HEK293 (cell line): Measurements from ENCODE around the gene DGKQ.

Source experiments
- CTCF ChIA-PET: fragments of 350-600 bp; formaldehyde crosslinking; extraction: SDS; loops from one replicate; lab custom pipeline; 2021; ENCODE audit warnings: antibody characterized with exemption; lab: Yijun Ruan, JAX
- POLR2A ChIA-PET: fragments of 300-600 bp; formaldehyde crosslinking; extraction: SDS; loops from one replicate; lab custom pipeline; 2020; ENCODE audit warnings: antibody characterized with exemption, inconsistent platforms; lab: Yijun Ruan, JAX
- H3K27ac ChIP-seq: fragments of 200-500 bp; sonication (Bioruptor generic); 2 replicates; pipeline ENCODE4 v1.5.1; 2014; ENCODE audit warnings: low read depth, low read length, control low read depth, inconsistent platforms; ENCODE audit errors: extremely low read depth
- H3K36me3 ChIP-seq, 2 experiments: fragments of 200-500 bp in 1 of 2; sonication (Bioruptor generic) in 1 of 2; 1 replicate in 1 of 2; 2 replicates in 1 of 2; pipeline ENCODE4 v1.5.1; 2014 to 2017; ENCODE audit warnings: inconsistent platforms in 2 of 2, low read length in 2 of 2; ENCODE audit not compliant: control insufficient read depth in 2 of 2, insufficient read depth in 1 of 2
- H3K4me1 ChIP-seq: fragments of 200-500 bp; sonication (Bioruptor generic); 2 replicates; pipeline ENCODE4 v1.5.1; 2014; ENCODE audit warnings: mild to moderate bottlenecking, low read length, inconsistent platforms; ENCODE audit not compliant: control insufficient read depth, insufficient read depth
- H3K4me3 ChIP-seq: 2 replicates; pipeline ENCODE4 v1.5.1; 2011; ENCODE audit warnings: low read depth, mild to moderate bottlenecking, control low read depth, low read length, moderate library complexity
- H3K9me3 ChIP-seq: fragments of 200-500 bp; sonication (Bioruptor generic); 2 replicates; pipeline ENCODE4 v1.5.1; 2014; ENCODE audit warnings: low read depth, low read length, inconsistent platforms; ENCODE audit not compliant: control insufficient read depth, insufficient read depth
- GFI1B ChIP-seq: fragments of 450-650 bp; formaldehyde crosslinking; IDR thresholded peaks from 2 replicates; pipeline ENCODE4 v1.5.1; 2016; ENCODE audit warnings: missing biosample characterization, missing genetic modification characterization
- SCRT1 ChIP-seq: fragments of 450-650 bp; formaldehyde crosslinking; IDR thresholded peaks from 2 replicates; pipeline ENCODE4 v1.5.1; 2016; ENCODE audit warnings: missing biosample characterization, missing genetic modification characterization, borderline replicate concordance
- ZNF112 ChIP-seq: fragments of 450-650 bp; formaldehyde crosslinking; IDR thresholded peaks from 2 replicates; pipeline ENCODE4 v1.5.0; 2017; ENCODE audit warnings: missing biosample characterization, missing genetic modification characterization
- ZNF121 ChIP-seq: fragments of 450-650 bp; formaldehyde crosslinking; IDR thresholded peaks from 2 replicates; pipeline ENCODE4 v1.5.1; 2016; ENCODE audit warnings: missing biosample characterization, missing genetic modification characterization
- ZNF16 ChIP-seq: fragments of 450-650 bp; formaldehyde crosslinking; IDR thresholded peaks from 2 replicates; pipeline ENCODE4 v1.5.1; 2016; ENCODE audit warnings: low read depth, missing biosample characterization, missing genetic modification characterization
- ZNF350 ChIP-seq: fragments of 450-650 bp; formaldehyde crosslinking; IDR thresholded peaks from 2 replicates; pipeline ENCODE4 v1.5.0; 2017; ENCODE audit warnings: missing biosample characterization, mild to moderate bottlenecking, missing genetic modification characterization
- ZNF366 ChIP-seq: fragments of 450-650 bp; formaldehyde crosslinking; conservative IDR thresholded peaks from 2 replicates; pipeline ENCODE4 v1.5.1; 2016; ENCODE audit warnings: missing biosample characterization, missing genetic modification characterization
- ZNF530 ChIP-seq: fragments of 450-650 bp; formaldehyde crosslinking; IDR thresholded peaks from 2 replicates; pipeline ENCODE4 v1.5.1; 2016; ENCODE audit warnings: low read depth, missing biosample characterization, missing genetic modification characterization
- ZNF626 ChIP-seq: fragments of 450-650 bp; sonication (Bioruptor Pico); formaldehyde crosslinking; IDR thresholded peaks from 2 replicates; pipeline ENCODE4 v1.5.1; 2018; ENCODE audit warnings: missing biosample characterization, missing genetic modification characterization, inconsistent platforms
- ZNF792 ChIP-seq: fragments of 450-650 bp; formaldehyde crosslinking; IDR thresholded peaks from 2 replicates; pipeline ENCODE4 v1.5.1; 2016; ENCODE audit warnings: missing biosample characterization, missing genetic modification characterization
- TF ChIP-seq, protein P1 (sequence below): fragments of 450-650 bp; formaldehyde crosslinking; IDR thresholded peaks from 2 replicates; pipeline ENCODE4 v1.5.1; 2016; ENCODE audit warnings: missing biosample characterization, missing genetic modification characterization
- TF ChIP-seq, protein P2 (sequence below): fragments of 450-650 bp; formaldehyde crosslinking; IDR thresholded peaks from 2 replicates; pipeline ENCODE4 v1.5.1; 2017; ENCODE audit warnings: missing biosample characterization, missing genetic modification characterization
- TF ChIP-seq, protein P3 (sequence below): fragments of 450-650 bp; formaldehyde crosslinking; IDR thresholded peaks from 2 replicates; pipeline ENCODE4 v1.5.1; 2016; ENCODE audit warnings: missing biosample characterization, missing genetic modification characterization
- TF ChIP-seq, protein P4 (sequence below): fragments of 450-650 bp; formaldehyde crosslinking; IDR thresholded peaks from 2 replicates; pipeline ENCODE4 v1.5.1; 2016; ENCODE audit warnings: missing biosample characterization, missing genetic modification characterization
- TF ChIP-seq, protein P5 (sequence below): fragments of 450-650 bp; formaldehyde crosslinking; IDR thresholded peaks from 2 replicates; pipeline ENCODE4 v1.5.1; 2016; ENCODE audit warnings: missing biosample characterization, missing genetic modification characterization, borderline replicate concordance

The DGKQ gene

DNA sequence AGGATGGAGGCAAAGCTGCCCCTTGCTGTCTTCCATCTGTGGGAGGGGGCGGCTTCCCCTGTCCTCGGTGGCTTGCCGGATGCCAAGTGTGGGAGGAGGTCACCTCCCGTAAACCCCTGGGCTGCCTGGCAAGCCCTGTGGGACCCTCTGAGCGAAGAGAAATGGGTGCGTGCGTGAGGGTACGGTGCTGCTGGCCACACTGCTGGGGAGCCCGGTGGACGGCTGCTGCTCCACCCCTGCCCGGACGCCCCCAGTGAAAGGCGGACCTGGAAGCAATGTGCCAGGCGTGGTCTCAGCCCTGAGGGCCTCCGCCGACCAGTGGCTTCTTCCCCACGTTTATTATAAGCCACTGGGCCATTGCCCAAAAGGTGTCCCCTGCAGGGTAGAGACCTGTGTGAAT is 8.9 kb upstream of the DGKQ start:
- Histone ChIP-seq H3K4me3 (no peak overlapping the region), H3K27ac (no peak overlapping the region), H3K36me3 (no peaks in the 10 kb centered on the region)
- TF ChIP-seq GFI1B (tag by site-specific recombination), result no peak
- TF ChIP-seq, protein P1, sequence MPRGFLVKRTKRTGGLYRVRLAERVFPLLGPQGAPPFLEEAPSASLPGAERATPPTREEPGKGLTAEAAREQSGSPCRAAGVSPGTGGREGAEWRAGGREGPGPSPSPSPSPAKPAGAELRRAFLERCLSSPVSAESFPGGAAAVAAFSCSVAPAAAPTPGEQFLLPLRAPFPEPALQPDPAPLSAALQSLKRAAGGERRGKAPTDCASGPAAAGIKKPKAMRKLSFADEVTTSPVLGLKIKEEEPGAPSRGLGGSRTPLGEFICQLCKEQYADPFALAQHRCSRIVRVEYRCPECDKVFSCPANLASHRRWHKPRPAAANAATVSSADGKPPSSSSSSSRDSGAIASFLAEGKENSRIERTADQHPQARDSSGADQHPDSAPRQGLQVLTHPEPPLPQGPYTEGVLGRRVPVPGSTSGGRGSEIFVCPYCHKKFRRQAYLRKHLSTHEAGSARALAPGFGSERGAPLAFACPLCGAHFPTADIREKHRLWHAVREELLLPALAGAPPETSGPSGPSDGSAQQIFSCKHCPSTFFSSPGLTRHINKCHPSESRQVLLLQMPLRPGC (tag by site-specific recombination), result no peak
- TF ChIP-seq, protein P2, sequence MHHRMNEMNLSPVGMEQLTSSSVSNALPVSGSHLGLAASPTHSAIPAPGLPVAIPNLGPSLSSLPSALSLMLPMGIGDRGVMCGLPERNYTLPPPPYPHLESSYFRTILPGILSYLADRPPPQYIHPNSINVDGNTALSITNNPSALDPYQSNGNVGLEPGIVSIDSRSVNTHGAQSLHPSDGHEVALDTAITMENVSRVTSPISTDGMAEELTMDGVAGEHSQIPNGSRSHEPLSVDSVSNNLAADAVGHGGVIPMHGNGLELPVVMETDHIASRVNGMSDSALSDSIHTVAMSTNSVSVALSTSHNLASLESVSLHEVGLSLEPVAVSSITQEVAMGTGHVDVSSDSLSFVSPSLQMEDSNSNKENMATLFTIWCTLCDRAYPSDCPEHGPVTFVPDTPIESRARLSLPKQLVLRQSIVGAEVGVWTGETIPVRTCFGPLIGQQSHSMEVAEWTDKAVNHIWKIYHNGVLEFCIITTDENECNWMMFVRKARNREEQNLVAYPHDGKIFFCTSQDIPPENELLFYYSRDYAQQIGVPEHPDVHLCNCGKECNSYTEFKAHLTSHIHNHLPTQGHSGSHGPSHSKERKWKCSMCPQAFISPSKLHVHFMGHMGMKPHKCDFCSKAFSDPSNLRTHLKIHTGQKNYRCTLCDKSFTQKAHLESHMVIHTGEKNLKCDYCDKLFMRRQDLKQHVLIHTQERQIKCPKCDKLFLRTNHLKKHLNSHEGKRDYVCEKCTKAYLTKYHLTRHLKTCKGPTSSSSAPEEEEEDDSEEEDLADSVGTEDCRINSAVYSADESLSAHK, result no peak
- TF ChIP-seq ZNF366 (tag by site-specific recombination), result no peak
- TF ChIP-seq ZNF530 (tag by site-specific recombination), result no peak
- no peak for TF ChIP-seq ZNF792 (tag by site-specific recombination)
- TF ChIP-seq, protein P3, sequence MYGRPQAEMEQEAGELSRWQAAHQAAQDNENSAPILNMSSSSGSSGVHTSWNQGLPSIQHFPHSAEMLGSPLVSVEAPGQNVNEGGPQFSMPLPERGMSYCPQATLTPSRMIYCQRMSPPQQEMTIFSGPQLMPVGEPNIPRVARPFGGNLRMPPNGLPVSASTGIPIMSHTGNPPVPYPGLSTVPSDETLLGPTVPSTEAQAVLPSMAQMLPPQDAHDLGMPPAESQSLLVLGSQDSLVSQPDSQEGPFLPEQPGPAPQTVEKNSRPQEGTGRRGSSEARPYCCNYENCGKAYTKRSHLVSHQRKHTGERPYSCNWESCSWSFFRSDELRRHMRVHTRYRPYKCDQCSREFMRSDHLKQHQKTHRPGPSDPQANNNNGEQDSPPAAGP (tag by site-specific recombination), result no peak
- TF ChIP-seq, protein P4, sequence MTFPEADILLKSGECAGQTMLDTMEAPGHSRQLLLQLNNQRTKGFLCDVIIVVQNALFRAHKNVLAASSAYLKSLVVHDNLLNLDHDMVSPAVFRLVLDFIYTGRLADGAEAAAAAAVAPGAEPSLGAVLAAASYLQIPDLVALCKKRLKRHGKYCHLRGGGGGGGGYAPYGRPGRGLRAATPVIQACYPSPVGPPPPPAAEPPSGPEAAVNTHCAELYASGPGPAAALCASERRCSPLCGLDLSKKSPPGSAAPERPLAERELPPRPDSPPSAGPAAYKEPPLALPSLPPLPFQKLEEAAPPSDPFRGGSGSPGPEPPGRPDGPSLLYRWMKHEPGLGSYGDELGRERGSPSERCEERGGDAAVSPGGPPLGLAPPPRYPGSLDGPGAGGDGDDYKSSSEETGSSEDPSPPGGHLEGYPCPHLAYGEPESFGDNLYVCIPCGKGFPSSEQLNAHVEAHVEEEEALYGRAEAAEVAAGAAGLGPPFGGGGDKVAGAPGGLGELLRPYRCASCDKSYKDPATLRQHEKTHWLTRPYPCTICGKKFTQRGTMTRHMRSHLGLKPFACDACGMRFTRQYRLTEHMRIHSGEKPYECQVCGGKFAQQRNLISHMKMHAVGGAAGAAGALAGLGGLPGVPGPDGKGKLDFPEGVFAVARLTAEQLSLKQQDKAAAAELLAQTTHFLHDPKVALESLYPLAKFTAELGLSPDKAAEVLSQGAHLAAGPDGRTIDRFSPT (tag by site-specific recombination), result no peak
- TF ChIP-seq, protein P5, sequence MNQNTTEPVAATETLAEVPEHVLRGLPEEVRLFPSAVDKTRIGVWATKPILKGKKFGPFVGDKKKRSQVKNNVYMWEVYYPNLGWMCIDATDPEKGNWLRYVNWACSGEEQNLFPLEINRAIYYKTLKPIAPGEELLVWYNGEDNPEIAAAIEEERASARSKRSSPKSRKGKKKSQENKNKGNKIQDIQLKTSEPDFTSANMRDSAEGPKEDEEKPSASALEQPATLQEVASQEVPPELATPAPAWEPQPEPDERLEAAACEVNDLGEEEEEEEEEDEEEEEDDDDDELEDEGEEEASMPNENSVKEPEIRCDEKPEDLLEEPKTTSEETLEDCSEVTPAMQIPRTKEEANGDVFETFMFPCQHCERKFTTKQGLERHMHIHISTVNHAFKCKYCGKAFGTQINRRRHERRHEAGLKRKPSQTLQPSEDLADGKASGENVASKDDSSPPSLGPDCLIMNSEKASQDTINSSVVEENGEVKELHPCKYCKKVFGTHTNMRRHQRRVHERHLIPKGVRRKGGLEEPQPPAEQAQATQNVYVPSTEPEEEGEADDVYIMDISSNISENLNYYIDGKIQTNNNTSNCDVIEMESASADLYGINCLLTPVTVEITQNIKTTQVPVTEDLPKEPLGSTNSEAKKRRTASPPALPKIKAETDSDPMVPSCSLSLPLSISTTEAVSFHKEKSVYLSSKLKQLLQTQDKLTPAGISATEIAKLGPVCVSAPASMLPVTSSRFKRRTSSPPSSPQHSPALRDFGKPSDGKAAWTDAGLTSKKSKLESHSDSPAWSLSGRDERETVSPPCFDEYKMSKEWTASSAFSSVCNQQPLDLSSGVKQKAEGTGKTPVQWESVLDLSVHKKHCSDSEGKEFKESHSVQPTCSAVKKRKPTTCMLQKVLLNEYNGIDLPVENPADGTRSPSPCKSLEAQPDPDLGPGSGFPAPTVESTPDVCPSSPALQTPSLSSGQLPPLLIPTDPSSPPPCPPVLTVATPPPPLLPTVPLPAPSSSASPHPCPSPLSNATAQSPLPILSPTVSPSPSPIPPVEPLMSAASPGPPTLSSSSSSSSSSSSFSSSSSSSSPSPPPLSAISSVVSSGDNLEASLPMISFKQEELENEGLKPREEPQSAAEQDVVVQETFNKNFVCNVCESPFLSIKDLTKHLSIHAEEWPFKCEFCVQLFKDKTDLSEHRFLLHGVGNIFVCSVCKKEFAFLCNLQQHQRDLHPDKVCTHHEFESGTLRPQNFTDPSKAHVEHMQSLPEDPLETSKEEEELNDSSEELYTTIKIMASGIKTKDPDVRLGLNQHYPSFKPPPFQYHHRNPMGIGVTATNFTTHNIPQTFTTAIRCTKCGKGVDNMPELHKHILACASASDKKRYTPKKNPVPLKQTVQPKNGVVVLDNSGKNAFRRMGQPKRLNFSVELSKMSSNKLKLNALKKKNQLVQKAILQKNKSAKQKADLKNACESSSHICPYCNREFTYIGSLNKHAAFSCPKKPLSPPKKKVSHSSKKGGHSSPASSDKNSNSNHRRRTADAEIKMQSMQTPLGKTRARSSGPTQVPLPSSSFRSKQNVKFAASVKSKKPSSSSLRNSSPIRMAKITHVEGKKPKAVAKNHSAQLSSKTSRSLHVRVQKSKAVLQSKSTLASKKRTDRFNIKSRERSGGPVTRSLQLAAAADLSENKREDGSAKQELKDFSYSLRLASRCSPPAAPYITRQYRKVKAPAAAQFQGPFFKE, result no peak
- no peak for TF ChIP-seq ZNF112 (tag by site-specific recombination)
- TF ChIP-seq ZNF121, result no peak
- no peak for TF ChIP-seq SCRT1
- TF ChIP-seq ZNF350 (tag by site-specific recombination), result no peak
- no peak for TF ChIP-seq ZNF16 (tag by site-specific recombination)
- TF ChIP-seq ZNF626, result no peak
- TF ChIP-seq, all 188 proteins: peak for 0
- CTCF ChIA-PET, result no interaction called here
- Histone ChIP-seq H3K9me3 (no peaks in the 10 kb centered on the region), H3K4me1 (no peaks in the 10 kb centered on the region)
- POLR2A ChIA-PET, result no interaction called here
